Neural progenitor cell (in vitro differentiated cells): Measurements from ENCODE around the gene TBC1D10A.

ENCODE experiments used
- EZH2 ChIP-seq: fragments of 200-600 bp; sonication (generic); IDR thresholded peaks from 2 replicates; pipeline ENCODE4 v1.6.1; 2017; ENCODE audit warnings: antibody characterized with exemption, mild to moderate bottlenecking, moderate library complexity
- EZH2phosphoT487 ChIP-seq: fragments of 200-600 bp; sonication (generic); IDR thresholded peaks from 2 replicates; pipeline ENCODE4 v1.6.1; 2017; ENCODE audit warnings: antibody characterized with exemption
- TF ChIP-seq, protein P1 (sequence below): fragments of 200-600 bp; sonication (generic); IDR thresholded peaks from 2 replicates; pipeline ENCODE4 v1.5.1; 2017; ENCODE audit warnings: antibody characterized with exemption, mild to moderate bottlenecking

DNA sequence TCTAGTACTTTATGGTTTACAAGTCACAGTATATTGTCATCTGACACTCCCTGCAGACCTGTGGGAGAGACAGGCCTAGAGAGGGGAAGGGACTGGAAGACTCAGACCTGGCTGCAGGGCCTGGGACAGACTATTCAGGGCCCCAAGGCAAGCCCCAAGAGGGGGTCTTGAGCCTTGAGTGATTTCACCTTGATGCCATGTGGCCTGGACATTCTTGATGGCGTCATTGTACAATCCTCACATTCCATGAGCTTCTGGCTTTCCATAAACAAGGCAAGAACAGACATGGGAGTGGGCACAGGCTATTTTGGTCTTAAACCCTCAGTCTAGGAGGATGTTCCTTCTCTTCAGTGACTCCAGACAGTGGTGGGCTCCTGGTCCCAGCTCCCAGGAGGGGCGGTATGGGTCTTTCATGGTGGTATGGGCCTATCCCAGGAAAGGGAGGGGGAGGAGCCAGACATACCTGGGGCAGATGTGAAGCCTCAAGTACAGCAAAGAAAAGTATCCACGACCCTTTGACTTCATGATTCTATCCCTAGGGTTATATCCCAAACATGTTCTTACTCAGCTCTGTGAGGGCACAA lies 1.8 kb upstream of the TBC1D10A start:
- TF ChIP-seq EZH2 (no peak), EZH2phosphoT487 (no peak)
- TF ChIP-seq, protein P1, sequence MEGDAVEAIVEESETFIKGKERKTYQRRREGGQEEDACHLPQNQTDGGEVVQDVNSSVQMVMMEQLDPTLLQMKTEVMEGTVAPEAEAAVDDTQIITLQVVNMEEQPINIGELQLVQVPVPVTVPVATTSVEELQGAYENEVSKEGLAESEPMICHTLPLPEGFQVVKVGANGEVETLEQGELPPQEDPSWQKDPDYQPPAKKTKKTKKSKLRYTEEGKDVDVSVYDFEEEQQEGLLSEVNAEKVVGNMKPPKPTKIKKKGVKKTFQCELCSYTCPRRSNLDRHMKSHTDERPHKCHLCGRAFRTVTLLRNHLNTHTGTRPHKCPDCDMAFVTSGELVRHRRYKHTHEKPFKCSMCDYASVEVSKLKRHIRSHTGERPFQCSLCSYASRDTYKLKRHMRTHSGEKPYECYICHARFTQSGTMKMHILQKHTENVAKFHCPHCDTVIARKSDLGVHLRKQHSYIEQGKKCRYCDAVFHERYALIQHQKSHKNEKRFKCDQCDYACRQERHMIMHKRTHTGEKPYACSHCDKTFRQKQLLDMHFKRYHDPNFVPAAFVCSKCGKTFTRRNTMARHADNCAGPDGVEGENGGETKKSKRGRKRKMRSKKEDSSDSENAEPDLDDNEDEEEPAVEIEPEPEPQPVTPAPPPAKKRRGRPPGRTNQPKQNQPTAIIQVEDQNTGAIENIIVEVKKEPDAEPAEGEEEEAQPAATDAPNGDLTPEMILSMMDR, result no peak
